ENCODE measurements around the gene ADD1.

ADD1 gene

DNA sequence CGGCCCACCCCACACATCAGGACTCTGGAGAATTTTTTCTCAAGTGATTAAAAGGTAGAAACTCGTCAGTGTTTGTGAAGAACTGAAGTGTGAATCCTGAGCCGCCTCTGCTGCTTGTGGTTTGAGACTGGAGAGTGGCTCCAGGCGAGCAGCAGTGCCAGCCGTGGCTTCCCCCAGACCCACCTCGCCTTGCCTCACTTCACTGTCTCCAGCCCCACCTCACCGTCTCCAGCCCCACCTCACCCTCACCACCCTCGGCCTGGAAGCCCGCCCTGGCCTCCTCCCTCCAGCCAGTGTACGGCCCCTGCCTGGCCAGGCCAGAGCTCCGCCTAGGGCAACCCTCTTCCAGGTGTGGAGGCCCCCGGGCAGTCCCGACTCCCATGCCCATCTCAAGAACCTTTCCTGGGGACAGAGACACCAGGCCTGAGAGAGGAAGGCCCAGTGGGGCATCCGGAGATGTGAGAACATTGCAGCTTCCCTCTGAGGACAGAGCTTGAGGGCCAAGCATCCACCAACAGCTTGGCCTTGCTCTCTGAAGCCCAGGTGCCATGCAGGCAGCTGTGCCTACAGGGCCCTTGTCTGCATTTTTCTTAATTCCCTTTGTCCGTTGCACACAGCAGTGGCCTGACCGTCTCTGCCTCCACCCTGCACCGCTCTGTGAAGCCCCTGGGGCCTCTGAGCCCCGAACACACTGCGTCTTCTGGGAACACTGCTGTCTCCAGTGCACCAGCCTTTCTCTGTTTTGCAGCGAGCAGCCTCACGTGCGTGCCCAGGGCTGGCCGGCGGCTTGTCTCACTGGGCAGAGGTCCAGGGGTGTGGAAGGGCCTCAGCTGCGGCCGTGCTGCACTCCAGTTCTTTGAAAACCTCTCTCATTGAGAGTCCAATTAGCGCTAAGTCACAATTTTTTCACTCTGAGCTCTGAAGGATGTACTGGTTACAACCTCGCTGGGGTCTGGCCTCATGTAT, 37.0 kb upstream of the ADD1 start:
- Histone ChIP-seq H3K4me3 (peak overlapping the region; percentile 19), H3K27ac (peak overlapping the region; percentile 5 to 81)
- DNase-seq (ENCODE audit: low spot score) = no peak
- TF ChIP-seq, protein P1, sequence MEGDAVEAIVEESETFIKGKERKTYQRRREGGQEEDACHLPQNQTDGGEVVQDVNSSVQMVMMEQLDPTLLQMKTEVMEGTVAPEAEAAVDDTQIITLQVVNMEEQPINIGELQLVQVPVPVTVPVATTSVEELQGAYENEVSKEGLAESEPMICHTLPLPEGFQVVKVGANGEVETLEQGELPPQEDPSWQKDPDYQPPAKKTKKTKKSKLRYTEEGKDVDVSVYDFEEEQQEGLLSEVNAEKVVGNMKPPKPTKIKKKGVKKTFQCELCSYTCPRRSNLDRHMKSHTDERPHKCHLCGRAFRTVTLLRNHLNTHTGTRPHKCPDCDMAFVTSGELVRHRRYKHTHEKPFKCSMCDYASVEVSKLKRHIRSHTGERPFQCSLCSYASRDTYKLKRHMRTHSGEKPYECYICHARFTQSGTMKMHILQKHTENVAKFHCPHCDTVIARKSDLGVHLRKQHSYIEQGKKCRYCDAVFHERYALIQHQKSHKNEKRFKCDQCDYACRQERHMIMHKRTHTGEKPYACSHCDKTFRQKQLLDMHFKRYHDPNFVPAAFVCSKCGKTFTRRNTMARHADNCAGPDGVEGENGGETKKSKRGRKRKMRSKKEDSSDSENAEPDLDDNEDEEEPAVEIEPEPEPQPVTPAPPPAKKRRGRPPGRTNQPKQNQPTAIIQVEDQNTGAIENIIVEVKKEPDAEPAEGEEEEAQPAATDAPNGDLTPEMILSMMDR (IDR thresholded peaks at IDR 0.05) = no peak

DNA sequence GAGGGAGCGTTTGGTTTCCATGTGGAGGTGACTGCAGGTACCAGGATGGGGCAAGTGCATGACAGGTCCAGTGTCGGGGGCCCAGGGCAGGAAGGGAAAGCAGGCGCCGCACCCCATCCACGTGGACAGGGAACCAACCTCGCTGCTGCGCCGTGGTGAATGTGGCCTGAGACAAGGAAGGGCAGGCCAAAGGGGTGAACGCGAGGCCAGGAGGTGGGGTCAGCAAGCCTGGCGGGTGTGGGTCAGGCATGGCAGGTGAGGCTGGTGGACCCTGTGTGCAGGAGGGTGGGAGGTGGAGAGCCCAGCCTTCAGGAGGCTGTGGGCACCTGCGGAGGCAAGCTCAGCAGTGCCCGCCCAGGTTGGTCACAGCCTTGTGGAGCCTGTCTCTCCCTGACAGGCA, 36.1 kb upstream of the ADD1 start:
- H3K4me3 ChIP-seq = no peak overlapping the region
- TF ChIP-seq, protein P1 (IDR thresholded peaks at IDR 0.05) = no peak
- H3K27ac ChIP-seq = peak overlapping the region in 1 of 2 donors; percentile 49
- no peak for DNase-seq (ENCODE audit: low spot score)

DNA sequence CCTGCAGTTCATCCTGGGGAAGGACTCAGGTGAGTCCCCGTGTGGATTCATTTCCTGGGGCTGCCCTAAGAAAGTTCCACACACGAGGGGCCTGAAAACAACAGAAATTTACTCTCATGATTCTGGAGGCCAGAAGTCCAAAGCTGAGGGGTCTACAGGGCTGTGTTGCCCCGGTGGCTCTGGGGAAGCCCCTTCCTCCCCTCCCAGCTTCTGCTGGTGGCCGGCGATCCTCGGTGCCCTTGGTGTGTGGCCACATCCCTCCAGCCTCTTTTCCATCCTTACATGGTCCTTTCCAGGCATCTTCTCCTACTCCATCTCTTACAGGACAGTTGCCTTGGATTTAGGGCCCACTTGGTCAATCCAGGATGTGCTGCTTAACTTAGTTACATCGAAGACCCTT, 35.6 kb upstream of the ADD1 start:
- no peak for DNase-seq (ENCODE audit: low spot score)
- H3K4me3 ChIP-seq = no peak overlapping the region
- TF ChIP-seq, protein P1 (IDR thresholded peaks at IDR 0.05) = no peak
- peak overlapping the region in 1 of 2 donors; percentile 49 for H3K27ac ChIP-seq

DNA sequence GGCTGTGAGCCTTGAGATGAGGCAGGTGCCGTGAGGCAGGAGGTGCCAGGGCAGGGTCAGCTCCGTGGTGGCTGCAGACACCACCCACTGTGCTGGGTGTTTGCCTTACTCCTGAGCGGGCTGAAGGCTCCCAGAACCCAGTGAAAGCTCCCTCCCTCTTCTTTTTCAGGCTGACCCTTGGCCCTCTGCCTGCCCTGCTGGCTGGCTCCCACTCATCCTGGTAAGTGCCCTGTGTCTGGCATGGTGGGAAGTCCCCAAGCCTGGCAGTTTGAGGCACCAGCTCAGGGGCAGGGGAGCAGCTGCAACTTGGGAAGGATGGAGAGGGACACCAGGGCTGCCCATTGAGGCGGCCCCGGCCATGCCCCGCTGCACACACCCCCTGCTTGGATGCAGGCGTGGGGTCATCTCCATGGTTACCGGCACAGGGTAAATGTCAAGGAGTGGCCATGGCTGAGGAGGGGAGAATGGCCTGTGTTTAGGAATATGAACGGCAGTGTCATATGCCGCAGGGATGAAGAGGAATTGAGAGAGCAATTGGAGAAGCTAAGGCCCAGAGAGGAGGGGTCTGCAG, 33.9 kb upstream of the ADD1 start:
- H3K4me3 ChIP-seq = no peak overlapping the region
- TF ChIP-seq, protein P1 (IDR thresholded peaks at IDR 0.05) = no peak
- no peak for DNase-seq (ENCODE audit: low spot score)
- H3K27ac ChIP-seq = peak overlapping the region in 1 of 2 donors; percentile 84

DNA sequence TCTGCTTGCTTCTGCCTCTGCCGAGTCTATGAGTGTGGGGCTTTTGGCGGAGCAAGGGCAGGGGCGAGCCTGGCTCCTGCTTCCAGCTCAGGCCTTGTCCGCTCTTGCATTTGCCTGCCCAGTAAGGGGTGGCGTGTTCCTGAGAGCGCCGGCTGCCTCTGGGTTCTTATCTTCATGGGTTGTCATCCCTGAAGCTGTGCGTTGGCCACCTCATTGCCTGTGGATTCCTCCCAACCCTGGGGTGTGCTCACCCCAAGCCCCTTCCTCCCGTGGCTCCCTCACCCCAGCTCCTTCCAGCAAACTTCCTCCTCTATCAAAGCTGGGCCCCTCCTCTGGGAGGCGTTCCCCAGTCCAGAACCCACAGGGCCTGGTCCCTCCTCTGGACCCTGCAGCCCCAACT, 33.3 kb upstream of the ADD1 start:
- DNase-seq (ENCODE audit: low spot score) = no peak
- Histone ChIP-seq H3K4me3 (no peak overlapping the region), H3K27ac (peak overlapping the region in 1 of 2 donors; percentile 84)
- TF ChIP-seq, protein P1 (IDR thresholded peaks at IDR 0.05) = no peak

DNA sequence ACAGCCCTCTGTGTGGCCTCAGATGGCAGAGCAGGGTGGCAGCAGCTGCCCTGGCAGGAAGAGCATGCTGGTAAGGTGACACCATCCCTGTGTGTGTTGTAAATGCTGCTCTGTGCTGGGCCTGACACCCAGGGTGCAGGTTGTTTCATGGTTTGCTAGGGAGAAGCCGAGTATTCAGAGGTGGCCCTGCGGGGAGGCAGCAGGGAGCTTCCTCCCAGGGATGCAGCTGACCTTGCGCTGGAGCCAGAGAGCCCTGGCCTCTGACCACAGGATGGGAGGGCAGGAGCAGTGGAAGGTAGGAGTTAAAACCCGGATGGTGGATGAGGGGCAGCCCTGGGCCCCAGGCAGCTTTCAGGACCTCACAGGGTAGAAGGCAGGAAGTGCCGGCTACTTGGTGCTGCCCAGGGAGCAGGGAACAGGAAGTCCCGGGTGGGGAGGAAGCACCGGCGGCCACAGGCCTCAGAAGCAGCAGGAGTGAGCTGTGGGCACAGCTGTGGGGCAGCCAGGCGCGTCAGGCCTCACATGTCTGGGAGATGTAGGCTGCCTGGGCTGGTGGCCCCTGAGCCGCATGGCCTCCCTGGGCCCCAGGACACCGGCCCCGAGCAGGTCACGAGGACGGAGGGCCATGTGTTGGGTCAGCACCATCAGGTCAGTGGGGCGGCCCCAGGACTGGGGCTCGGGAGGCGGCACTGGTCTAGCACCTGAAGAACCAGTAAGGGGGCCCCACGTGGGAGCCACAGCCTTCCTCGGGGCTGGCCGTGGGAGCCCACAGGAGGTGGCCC, 31.6 kb upstream of the ADD1 start:
- Histone ChIP-seq H3K27ac (peak overlapping the region; percentile 25 to 84), H3K4me3 (peak overlapping the region; percentile 70)
- no peak for DNase-seq (ENCODE audit: low spot score)
- TF ChIP-seq, protein P1 (IDR thresholded peaks at IDR 0.05) = no peak
